Esophagus muscularis mucosa (tissue), 4 donors: Measurements from ENCODE around the gene LGALS3. TPM values are rescaled to one million over a fixed set of nuclear protein-coding genes. Genes with fewer than 3 reads are reported as not detected.
A peak's percentile ranks its signal among the peaks of the same experiment; 100 is the strongest.

Experiments
- DNase-seq: peaks from one replicate; pipeline ENCODE4 v3.0.0-alpha.2; 2017; ENCODE audit errors: extremely low spot score
- H3K27ac ChIP-seq, 4 donors: fragments of 200-600 bp; sonication (generic); replicated peaks in 1 of 4; 1 replicate in 3 of 4; 2 replicates in 1 of 4; pipeline ENCODE4 v1.5.1; 2016 to 2019; ENCODE audit warnings: mild to moderate bottlenecking in 1 of 4
- H3K27me3 ChIP-seq, 4 donors: fragments of 200-600 bp; sonication (generic); one replicate each; pipeline versions ENCODE4 v1.5.1 to v1.6.0; 2016 to 2019
- H3K36me3 ChIP-seq, 4 donors: fragments of 200-600 bp; sonication (generic); one replicate each; pipeline ENCODE4 v1.5.1; 2016 to 2019
- H3K4me1 ChIP-seq, 4 donors: fragments of 200-600 bp; sonication (generic); one replicate each; pipeline ENCODE4 v1.5.1; 2016 to 2019
- H3K4me3 ChIP-seq, 4 donors: fragments of 200-600 bp; sonication (generic); 1 replicate in 2 of 4; 2 replicates in 2 of 4; pipeline ENCODE4 v1.5.1; 2016 to 2019; ENCODE audit warnings: mild to moderate bottlenecking in 4 of 4, moderate library complexity in 1 of 4
- H3K9me3 ChIP-seq, 4 donors: fragments of 200-600 bp; sonication (generic); 1 replicate in 3 of 4; 2 replicates in 1 of 4; pipeline ENCODE4 v1.5.1; 2016 to 2019
- EP300 ChIP-seq: sonication (generic); formaldehyde crosslinking; IDR thresholded peaks from one replicate; pipeline ENCODE4 v1.6.1; 2017; ENCODE audit warnings: antibody characterized with exemption
- POLR2A ChIP-seq: fragments of 450-650 bp; IDR thresholded peaks from one replicate; pipeline ENCODE4 v1.6.1; 2017; ENCODE audit warnings: antibody characterized with exemption, moderate library complexity, mild to moderate bottlenecking, low read depth
- POLR2AphosphoS5 ChIP-seq, 2 donors: sonication (generic); formaldehyde crosslinking; IDR thresholded peaks; one replicate each; pipeline ENCODE4 v1.6.1; 2017; ENCODE audit warnings: antibody characterized with exemption in 2 of 2
- WGBS: methylation state at CpG from one replicate; pipeline ENCODE4 v1.1.5; 2018; 5-methylcytosine and 5-hydroxymethylcytosine counted together
- intact Hi-C: fragments of 100-400 bp; cut with DNase I; formaldehyde crosslinking; loops from one replicate; pipeline ENCODE4 v1.15.1; 2023
- total RNA-seq, 4 donors: library from RNA; depleted of rRNA; stranded (reverse); fragments of >200 nt; gene quantifications; one replicate each; pipeline versions ENCODE4 v1.1.0 to v1.2.1, GENCODE V29; 2016
- TF ChIP-seq, protein P1 (sequence below), 3 experiments: fragments of 200-600 bp in 2 of 3; fragments of 450-650 bp in 1 of 3; sonication (generic) in 2 of 3; IDR thresholded peaks; one replicate each; pipeline ENCODE4 v1.5.1; 2017 to 2019; ENCODE audit warnings: antibody characterized with exemption in 3 of 3, mild to moderate bottlenecking in 2 of 3, moderate library complexity in 1 of 3

Gene LGALS3
- total RNA-seq, 4 donors from 2014 or later: 247 to 398 (median 297) TPM

DNA sequence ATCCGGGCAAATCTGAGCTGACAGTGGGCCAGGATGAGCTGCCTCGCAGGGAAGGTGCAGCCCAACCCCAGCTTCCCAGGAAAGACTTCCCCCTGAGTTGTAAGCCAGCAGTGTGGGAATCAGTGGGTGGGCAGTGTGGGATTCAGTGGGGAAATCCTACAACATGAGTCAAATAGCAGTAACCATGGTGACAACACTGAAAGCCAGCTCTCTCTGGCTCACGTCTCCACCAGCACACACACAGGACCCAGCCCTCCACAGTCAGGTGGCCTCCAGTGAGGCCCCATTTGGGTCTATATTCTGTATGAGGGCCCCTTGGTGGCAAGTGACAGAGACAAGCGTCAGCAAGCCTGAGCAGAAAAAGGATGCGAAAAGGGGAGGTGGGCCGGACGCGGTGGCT is 6.0 kb upstream of the LGALS3 start:
- Histone ChIP-seq H3K27ac (peak overlapping the region in 2 of 4 donors; percentile 11 to 24), H3K4me3 (no peak overlapping the region), H3K27me3 (no peaks in the 10 kb centered on the region), H3K36me3 (no peaks in the 10 kb centered on the region), H3K4me1 (peaks cover 41 to 57% (median 52%) of the 10 kb centered on the region in 4 donors), H3K9me3 (no peaks in the 10 kb centered on the region)
- no peak for TF ChIP-seq POLR2AphosphoS5 (IDR thresholded peaks at IDR 0.05)
- no peak for TF ChIP-seq EP300
- no peak for TF ChIP-seq POLR2A
- TF ChIP-seq, protein P1, sequence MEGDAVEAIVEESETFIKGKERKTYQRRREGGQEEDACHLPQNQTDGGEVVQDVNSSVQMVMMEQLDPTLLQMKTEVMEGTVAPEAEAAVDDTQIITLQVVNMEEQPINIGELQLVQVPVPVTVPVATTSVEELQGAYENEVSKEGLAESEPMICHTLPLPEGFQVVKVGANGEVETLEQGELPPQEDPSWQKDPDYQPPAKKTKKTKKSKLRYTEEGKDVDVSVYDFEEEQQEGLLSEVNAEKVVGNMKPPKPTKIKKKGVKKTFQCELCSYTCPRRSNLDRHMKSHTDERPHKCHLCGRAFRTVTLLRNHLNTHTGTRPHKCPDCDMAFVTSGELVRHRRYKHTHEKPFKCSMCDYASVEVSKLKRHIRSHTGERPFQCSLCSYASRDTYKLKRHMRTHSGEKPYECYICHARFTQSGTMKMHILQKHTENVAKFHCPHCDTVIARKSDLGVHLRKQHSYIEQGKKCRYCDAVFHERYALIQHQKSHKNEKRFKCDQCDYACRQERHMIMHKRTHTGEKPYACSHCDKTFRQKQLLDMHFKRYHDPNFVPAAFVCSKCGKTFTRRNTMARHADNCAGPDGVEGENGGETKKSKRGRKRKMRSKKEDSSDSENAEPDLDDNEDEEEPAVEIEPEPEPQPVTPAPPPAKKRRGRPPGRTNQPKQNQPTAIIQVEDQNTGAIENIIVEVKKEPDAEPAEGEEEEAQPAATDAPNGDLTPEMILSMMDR (IDR thresholded peaks at IDR 0.05): no peak
- 71% methylated on average over 7 of the region's 8 CpGs for WGBS
- intact Hi-C loops: no loop called here
- DNase-seq: no peak

DNA sequence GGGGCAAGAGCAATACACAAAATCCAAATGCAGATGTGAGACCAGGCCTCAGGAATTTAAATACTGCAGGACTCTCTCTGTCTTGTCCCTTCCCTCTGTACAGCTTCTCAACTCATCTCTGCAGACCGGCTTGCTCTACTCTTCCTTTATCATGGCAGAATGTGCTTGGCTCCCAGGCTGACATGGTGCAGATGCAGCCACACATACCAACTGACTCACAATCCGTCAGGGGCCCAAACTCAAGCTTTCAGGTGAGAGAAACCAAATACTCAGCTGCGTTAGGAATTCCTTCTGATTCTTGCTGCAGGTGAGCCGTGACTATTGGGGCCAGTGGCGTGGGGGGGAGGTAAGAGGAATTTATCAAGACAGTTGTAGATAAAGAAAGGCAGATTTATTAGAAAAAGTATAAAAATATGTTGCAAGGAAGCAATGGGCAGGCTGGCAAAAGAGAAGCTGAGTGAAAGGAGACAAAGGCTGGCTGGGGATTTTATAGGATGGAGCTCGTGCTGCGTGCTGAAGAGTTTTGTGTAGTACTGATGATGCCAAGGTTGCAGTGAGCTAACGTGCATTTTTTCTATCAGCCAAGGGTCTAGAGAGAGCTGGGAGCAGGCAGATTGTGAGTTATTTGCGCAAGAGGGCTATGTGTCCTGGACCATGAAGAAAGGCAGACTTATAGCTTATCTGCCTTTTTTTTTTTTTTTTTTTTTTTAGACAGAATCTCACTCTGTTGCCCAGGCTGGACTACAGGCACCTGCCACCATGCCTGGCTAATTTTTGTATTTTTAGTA is 5.0 kb upstream of the LGALS3 start:
- H3K4me3 ChIP-seq: no peak overlapping the region
- H3K27ac ChIP-seq: no peak overlapping the region
- intact Hi-C loops: no loop called here
- DNase-seq: no peak
- H3K36me3 ChIP-seq: no peaks in the 10 kb centered on the region
- WGBS: 97% methylated on average over 9 of the region's 9 CpGs
- no peaks in the 10 kb centered on the region for H3K27me3 ChIP-seq
- H3K4me1 ChIP-seq: peaks cover 41 to 55% (median 51%) of the 10 kb centered on the region in 4 donors
- no peaks in the 10 kb centered on the region for H3K9me3 ChIP-seq
- TF ChIP-seq EP300 (no peak), POLR2A (no peak), POLR2AphosphoS5 (IDR thresholded peaks at IDR 0.05) (no peak)
- TF ChIP-seq, protein P1 (IDR thresholded peaks at IDR 0.05): no peak

DNA sequence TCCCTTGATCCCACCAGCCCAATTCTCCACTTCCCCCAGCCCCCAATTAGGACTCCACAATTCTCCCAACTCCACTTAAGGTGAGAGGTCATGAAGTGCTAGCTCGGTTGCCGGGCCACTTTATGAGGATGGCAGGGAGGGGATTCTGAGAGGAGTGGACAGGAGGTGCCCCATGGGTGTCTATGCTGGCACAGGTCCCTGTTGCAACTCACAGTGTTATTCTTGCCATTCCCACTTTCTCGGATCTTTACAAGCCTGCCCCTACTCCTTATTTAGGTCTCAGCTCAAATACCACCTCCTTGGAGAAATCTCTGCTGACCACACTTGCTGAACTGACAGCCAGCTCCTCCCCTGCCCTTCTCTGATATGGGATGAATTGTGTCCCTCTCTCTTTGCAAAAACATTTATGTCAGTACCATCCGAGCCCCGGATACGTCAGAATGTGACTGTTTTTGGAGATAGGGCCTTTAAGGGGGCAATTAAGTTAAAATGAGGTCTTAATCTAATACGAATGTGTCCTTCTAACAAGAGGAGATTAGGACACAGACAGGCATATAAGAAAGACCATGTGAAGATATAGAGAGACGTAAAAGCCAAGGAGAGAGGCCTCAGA is 4.2 kb upstream of the LGALS3 start:
- no peak overlapping the region for H3K4me3 ChIP-seq
- intact Hi-C loops: no loop called here
- H3K9me3 ChIP-seq: no peaks in the 10 kb centered on the region
- peak overlapping the region in 1 of 4 donors; percentile 53 for H3K27ac ChIP-seq
- H3K27me3 ChIP-seq: no peaks in the 10 kb centered on the region
- peaks cover 38 to 51% (median 43%) of the 10 kb centered on the region in 4 donors for H3K4me1 ChIP-seq
- WGBS: 90% methylated on average over 8 of the region's 8 CpGs
- H3K36me3 ChIP-seq: no peaks in the 10 kb centered on the region
- no peak for DNase-seq
- TF ChIP-seq, protein P1 (IDR thresholded peaks at IDR 0.05): no peak
- TF ChIP-seq EP300: no peak
- no peak for TF ChIP-seq POLR2AphosphoS5 (IDR thresholded peaks at IDR 0.05)
- TF ChIP-seq POLR2A: no peak

DNA sequence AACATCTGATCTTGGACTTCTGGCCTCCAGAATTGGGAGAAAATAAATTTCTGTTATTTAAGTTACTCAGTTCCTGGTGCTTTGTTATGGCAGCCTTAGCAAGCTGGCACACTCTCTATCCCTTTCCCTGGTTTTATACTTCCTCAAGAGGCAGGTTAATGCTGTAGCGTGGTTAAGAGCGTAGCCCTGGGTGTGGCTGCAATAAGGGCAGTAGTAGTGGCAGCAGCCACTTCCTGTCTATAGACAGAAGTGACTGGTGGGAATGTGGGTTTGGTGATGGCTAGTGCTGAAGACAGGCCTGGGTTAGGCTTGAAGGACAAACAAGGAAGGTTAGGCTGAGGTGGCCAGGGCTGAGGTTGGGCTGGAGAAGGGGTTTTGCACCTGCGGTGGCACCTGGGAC is 3.6 kb upstream of the LGALS3 start:
- WGBS: 89% methylated on average over 3 of the region's 3 CpGs
- Histone ChIP-seq H3K27me3 (no peaks in the 10 kb centered on the region), H3K36me3 (no peaks in the 10 kb centered on the region), H3K4me1 (peaks cover 38 to 56% (median 46%) of the 10 kb centered on the region in 4 donors), H3K27ac (peak overlapping the region; percentile 45 to 63 (median 53)), H3K9me3 (no peaks in the 10 kb centered on the region), H3K4me3 (no peak overlapping the region)
- intact Hi-C loops: no loop called here
- TF ChIP-seq, protein P1 (IDR thresholded peaks at IDR 0.05): no peak
- TF ChIP-seq POLR2A (no peak), POLR2AphosphoS5 (IDR thresholded peaks at IDR 0.05) (no peak), EP300 (no peak)
- DNase-seq: no peak
